Lower leg skin (tissue), 3 donors: Measurements from ENCODE around the gene CD63.

ENCODE experiments used
- CTCF ChIP-seq, 3 donors: fragments of 450-650 bp; IDR thresholded peaks; one replicate each; pipeline ENCODE4 v1.5.1; 2016; ENCODE audit warnings: antibody characterized with exemption in 3 of 3, mild to moderate bottlenecking in 3 of 3, moderate library complexity in 2 of 3
- POLR2A ChIP-seq, 2 donors: fragments of 450-650 bp; IDR thresholded peaks; one replicate each; pipeline ENCODE4 v1.6.1; 2016 to 2017; ENCODE audit warnings: antibody characterized with exemption in 2 of 2, mild to moderate bottlenecking in 1 of 2, moderate library complexity in 1 of 2

DNA sequence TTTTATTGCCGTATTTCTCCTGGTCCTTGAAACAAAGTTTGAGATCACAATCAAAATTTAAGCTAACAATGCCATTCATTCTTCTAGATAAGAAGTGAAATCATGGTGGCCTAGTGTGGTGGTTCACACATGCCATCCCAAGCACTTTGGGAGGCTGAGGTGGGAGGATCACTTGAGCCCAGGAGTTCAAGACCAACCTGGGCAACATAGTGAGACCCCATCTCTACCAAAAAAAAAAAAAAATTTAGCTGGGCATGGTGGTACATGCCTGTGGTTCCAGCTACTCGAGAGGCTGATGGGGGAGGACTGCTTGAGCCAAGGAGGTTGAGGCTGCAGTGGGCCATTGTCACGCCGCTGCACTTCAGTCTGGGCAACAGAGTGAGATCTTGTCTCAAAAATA lies 38.3 kb upstream of the CD63 start:
- TF ChIP-seq CTCF (IDR thresholded peaks at IDR 0.05): no peak
- TF ChIP-seq POLR2A (IDR thresholded peaks at IDR 0.05): no peak
